Measurements from ENCODE around the gene CYP2R1.

DNA sequence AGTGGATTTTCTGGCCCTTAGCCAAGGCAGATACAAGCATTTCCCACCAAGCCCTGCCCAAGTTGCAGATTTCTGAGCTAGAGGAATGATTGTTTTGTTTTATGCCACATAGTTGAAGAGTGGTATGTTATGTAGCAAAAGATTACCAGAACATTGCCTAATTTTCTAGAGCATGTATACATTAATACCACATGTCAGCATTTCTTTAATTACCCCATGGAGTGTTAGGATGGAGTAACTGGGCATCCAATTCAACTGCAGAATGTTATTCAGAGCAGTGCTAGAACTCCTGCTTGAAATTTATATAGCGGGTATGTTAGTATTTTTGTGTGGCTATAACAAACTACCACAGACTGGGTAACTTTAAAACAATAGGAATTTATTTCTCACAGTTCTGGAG is 24.4 kb upstream of the CYP2R1 start:
- TF ChIP-seq, protein P1, sequence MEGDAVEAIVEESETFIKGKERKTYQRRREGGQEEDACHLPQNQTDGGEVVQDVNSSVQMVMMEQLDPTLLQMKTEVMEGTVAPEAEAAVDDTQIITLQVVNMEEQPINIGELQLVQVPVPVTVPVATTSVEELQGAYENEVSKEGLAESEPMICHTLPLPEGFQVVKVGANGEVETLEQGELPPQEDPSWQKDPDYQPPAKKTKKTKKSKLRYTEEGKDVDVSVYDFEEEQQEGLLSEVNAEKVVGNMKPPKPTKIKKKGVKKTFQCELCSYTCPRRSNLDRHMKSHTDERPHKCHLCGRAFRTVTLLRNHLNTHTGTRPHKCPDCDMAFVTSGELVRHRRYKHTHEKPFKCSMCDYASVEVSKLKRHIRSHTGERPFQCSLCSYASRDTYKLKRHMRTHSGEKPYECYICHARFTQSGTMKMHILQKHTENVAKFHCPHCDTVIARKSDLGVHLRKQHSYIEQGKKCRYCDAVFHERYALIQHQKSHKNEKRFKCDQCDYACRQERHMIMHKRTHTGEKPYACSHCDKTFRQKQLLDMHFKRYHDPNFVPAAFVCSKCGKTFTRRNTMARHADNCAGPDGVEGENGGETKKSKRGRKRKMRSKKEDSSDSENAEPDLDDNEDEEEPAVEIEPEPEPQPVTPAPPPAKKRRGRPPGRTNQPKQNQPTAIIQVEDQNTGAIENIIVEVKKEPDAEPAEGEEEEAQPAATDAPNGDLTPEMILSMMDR (IDR thresholded peaks at IDR 0.05 in 2 of 3, conservative IDR thresholded peaks at IDR 0.05 in 1 of 3; ENCODE audit: borderline replicate concordance in 1 of 3, insufficient read depth in 1 of 3, low read depth in 2 of 3, low read length in 2 of 3): no peak
- TF ChIP-seq, protein P2, sequence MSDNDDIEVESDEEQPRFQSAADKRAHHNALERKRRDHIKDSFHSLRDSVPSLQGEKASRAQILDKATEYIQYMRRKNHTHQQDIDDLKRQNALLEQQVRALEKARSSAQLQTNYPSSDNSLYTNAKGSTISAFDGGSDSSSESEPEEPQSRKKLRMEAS (IDR thresholded peaks at IDR 0.05): no peak
- TF ChIP-seq EZH2 (IDR thresholded peaks at IDR 0.05) (no peak), ZNF274 (IDR thresholded peaks at IDR 0.05; ENCODE audit: low read depth, low read length) (no peak)

Measured in HCT116 (cell line).